ENCODE data around the gene TGM4. TPM values are rescaled to one million over a fixed set of nuclear protein-coding genes. Genes with fewer than 3 reads are reported as not detected.

Gene TGM4
- total and polyA plus RNA-seq, 9 donors = not detected

DNA sequence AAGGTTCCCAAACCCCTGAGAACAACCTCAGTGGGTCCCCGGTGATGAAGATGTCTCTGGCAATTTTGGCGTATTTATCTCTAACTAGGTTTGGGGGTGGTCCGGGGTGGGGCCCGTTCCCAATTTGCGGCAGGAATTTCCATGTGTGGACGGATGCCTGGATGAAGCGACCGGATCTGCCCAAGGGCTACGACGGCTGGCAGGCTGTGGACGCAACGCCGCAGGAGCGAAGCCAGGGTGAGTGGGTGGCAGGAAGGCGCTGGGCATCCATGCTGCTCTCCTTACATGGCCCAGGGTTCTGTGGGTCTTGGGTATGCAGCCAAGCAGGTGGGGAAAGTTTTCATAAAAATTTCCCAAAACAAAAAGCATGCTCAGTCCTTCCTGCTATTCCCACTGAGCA is 29.3 kb downstream of the TGM4 start:
- H3K4me3 ChIP-seq = no peak overlapping the region
- no peaks in the 10 kb centered on the region for H3K9me3 ChIP-seq
- WGBS, 3 donors = 84 to 88% (median 87%) methylated on average over 15 of the region's 15 CpGs
- no peak overlapping the region for H3K27ac ChIP-seq
- H3K27me3 ChIP-seq = no peaks in the 10 kb centered on the region
- TF ChIP-seq EP300 (IDR thresholded peaks at IDR 0.05) = no peak
- TF ChIP-seq, protein P1, sequence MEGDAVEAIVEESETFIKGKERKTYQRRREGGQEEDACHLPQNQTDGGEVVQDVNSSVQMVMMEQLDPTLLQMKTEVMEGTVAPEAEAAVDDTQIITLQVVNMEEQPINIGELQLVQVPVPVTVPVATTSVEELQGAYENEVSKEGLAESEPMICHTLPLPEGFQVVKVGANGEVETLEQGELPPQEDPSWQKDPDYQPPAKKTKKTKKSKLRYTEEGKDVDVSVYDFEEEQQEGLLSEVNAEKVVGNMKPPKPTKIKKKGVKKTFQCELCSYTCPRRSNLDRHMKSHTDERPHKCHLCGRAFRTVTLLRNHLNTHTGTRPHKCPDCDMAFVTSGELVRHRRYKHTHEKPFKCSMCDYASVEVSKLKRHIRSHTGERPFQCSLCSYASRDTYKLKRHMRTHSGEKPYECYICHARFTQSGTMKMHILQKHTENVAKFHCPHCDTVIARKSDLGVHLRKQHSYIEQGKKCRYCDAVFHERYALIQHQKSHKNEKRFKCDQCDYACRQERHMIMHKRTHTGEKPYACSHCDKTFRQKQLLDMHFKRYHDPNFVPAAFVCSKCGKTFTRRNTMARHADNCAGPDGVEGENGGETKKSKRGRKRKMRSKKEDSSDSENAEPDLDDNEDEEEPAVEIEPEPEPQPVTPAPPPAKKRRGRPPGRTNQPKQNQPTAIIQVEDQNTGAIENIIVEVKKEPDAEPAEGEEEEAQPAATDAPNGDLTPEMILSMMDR (IDR thresholded peaks at IDR 0.05) = no peak
- no peak for TF ChIP-seq POLR2A (IDR thresholded peaks at IDR 0.05)
- no peaks in the 10 kb centered on the region for H3K4me1 ChIP-seq (ENCODE audit: insufficient read depth)
- intact Hi-C loops (cut with DNase I) = no loop called here
- no peaks in the 10 kb centered on the region for H3K36me3 ChIP-seq
- DNase-seq = no peak

DNA sequence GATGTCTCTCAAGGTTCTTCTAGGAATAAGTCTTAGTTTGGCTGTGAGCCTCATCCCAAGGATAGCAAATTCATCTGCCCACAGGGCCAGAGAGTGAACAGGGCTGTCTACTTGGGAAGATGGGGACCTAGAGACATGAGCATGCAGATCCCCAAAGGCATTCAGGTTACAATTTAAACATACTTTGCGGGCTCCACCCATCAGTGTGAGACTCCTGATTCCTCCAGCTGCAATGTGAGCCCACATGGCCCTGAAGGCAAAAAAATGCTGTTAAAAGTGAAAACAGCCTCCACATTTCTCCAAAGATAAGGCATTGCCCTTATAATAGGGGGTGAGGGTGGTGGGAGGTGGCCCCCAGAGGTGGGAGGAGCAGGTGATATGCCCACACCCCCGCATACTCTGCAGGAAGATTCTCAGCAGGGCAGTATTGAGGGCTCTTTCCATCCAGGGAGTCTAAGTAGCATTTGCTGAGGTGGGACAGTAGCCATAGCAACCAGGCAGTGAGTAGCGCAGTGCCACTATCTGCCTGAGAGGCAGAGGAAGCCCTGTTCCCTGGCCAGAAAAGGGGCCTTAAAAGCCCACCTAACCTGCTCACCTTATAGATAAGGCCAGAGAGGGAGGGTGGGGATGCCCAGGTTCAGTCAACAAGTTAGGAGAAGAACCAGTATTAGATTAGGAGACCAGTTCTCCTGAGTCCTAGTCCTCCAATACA is 31.2 kb downstream of the TGM4 start:
- TF ChIP-seq, protein P1 (IDR thresholded peaks at IDR 0.05) = no peak
- no peak for TF ChIP-seq POLR2A (IDR thresholded peaks at IDR 0.05)
- no peak for TF ChIP-seq EP300 (IDR thresholded peaks at IDR 0.05)
- intact Hi-C loops (cut with DNase I) = no loop called here

DNA sequence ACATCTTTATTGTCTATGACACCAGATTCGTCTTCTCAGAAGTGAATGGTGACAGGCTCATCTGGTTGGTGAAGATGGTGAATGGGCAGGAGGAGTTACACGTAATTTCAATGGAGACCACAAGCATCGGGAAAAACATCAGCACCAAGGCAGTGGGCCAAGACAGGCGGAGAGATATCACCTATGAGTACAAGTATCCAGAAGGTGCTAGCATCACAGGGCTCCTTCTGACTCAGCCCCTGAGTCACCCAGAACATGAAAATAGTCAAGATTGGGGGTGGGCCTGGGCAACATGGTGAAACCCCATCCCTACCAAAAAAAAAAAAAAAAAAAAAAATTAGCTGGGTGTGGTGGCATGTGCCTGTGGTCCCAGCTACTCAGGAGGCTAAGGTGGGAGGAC is 32.6 kb downstream of the TGM4 start:
- Histone ChIP-seq H3K36me3 (no peaks in the 10 kb centered on the region), H3K4me1 (ENCODE audit: insufficient read depth) (no peaks in the 10 kb centered on the region), H3K27ac (no peak overlapping the region), H3K27me3 (no peaks in the 10 kb centered on the region), H3K9me3 (no peaks in the 10 kb centered on the region), H3K4me3 (no peak overlapping the region)
- TF ChIP-seq EP300 (IDR thresholded peaks at IDR 0.05) (no peak), POLR2A (IDR thresholded peaks at IDR 0.05) (no peak)
- TF ChIP-seq, protein P1 (IDR thresholded peaks at IDR 0.05) = no peak
- intact Hi-C loops (cut with DNase I) = no loop called here
- WGBS, 3 donors = 66 to 82% (median 67%) methylated on average over 4 of the region's 4 CpGs
- DNase-seq = no peak

More for the DNA sequence above, 31.2 kb downstream of the TGM4 start:
- no peak for DNase-seq
- H3K4me3 ChIP-seq = no peak overlapping the region
- H3K36me3 ChIP-seq = no peaks in the 10 kb centered on the region
- 61 to 70% (median 69%) methylated on average over 3 of the region's 3 CpGs for WGBS, 3 donors
- H3K27me3 ChIP-seq = no peaks in the 10 kb centered on the region
- H3K27ac ChIP-seq = no peak overlapping the region
- no peaks in the 10 kb centered on the region for H3K4me1 ChIP-seq (ENCODE audit: insufficient read depth)
- no peaks in the 10 kb centered on the region for H3K9me3 ChIP-seq

GRCh38 chr3:44907612-44908011 is 33.2 kb downstream of the TGM4 start:
- Histone ChIP-seq H3K4me3 (no peak overlapping the region), H3K27me3 (no peaks in the 10 kb centered on the region), H3K4me1 (ENCODE audit: insufficient read depth) (no peaks in the 10 kb centered on the region), H3K27ac (no peak overlapping the region), H3K9me3 (no peaks in the 10 kb centered on the region), H3K36me3 (no peaks in the 10 kb centered on the region)
- DNase-seq = no peak
- intact Hi-C loops (cut with DNase I) = no loop called here
- WGBS, 3 donors = 56 to 67% (median 58%) methylated on average over 4 of the region's 4 CpGs
- TF ChIP-seq EP300 (IDR thresholded peaks at IDR 0.05) = no peak
- TF ChIP-seq, protein P1 (IDR thresholded peaks at IDR 0.05) = no peak
- no peak for TF ChIP-seq POLR2A (IDR thresholded peaks at IDR 0.05)

Data from ovary (tissue), 9 donors.